Measurements from ENCODE around the gene SYCE3.

DNA sequence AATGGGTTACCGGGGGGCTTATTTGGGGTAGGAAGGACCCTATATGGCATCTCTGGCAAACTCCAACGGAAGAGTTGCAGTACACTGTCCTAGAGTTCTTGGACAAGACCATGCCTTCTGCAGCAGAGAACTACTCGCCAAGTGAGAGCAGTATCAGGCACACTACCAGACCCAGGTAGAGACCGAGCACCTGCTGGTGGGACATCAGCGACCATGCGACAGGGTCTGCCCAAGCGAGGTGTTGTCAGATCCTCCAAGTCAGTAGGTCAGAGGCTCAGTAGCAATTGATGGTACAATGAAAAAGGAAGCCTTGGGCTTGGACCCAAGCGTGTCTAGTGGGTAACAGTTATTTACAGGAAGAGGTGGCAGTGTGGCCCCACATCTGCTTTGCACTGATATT, 23.1 kb upstream of the SYCE3 start:
- TF ChIP-seq, protein P1, sequence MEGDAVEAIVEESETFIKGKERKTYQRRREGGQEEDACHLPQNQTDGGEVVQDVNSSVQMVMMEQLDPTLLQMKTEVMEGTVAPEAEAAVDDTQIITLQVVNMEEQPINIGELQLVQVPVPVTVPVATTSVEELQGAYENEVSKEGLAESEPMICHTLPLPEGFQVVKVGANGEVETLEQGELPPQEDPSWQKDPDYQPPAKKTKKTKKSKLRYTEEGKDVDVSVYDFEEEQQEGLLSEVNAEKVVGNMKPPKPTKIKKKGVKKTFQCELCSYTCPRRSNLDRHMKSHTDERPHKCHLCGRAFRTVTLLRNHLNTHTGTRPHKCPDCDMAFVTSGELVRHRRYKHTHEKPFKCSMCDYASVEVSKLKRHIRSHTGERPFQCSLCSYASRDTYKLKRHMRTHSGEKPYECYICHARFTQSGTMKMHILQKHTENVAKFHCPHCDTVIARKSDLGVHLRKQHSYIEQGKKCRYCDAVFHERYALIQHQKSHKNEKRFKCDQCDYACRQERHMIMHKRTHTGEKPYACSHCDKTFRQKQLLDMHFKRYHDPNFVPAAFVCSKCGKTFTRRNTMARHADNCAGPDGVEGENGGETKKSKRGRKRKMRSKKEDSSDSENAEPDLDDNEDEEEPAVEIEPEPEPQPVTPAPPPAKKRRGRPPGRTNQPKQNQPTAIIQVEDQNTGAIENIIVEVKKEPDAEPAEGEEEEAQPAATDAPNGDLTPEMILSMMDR (conservative IDR thresholded peaks at IDR 0.05; ENCODE audit: low read length), result no peak
- no peak for TF ChIP-seq EZH2phosphoT487 (IDR thresholded peaks at IDR 0.05; ENCODE audit: borderline replicate concordance, low read depth, low read length)

Data from OCI-LY7 (cell line).